GM12873 (cell line): ENCODE measurements around the gene ZSWIM1.

Experiments used
- TF ChIP-seq, protein P1 (sequence below): IDR thresholded peaks from 2 replicates; pipeline ENCODE4 v1.5.1; 2012; ENCODE audit warnings: low read depth, mild to moderate bottlenecking, moderate library complexity, low read length, control low read depth; ENCODE audit not compliant: insufficient read depth; ENCODE audit errors: missing control alignments

The ZSWIM1 gene

DNA sequence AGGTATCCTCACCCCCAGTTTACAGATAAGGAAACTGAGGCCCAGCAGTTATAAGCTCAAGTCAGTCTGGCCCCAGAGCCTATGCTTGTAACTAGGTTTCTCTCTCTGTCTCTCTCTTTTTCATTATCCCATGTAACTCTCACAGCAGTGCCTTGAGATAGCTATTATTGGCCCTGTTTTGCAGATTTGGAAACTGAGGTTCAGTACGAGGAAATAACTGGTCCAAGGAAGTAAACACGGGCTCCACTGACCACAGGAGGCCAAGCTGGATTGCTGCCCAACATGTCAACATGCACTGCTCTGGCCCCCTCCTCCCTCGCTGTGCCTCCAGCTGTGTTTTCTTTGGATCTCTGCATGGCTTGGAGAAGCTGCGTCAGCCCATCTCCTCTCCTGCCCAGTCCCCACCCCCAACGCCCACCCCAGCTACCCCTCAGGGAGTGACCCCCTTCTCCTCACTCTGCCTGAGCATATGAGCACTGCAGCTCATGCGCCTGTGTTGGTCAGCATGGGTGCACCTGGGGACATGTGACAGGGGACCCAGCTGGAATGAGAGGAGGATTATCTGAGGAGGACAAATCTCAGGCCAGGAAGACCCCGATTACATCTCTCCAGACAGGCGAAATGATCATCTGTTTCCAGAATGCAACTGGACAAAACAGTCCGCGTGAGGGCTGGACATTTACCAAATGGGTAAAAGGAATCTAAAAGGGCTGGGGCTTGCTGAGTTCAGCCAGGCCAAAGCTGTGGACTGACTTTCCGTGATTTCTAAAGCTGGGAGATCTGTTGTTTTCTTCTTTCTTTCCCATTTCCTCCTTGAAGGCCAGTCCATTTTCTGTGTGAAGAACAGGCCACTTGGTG, 38.7 kb downstream of the ZSWIM1 start:
- TF ChIP-seq, protein P1, sequence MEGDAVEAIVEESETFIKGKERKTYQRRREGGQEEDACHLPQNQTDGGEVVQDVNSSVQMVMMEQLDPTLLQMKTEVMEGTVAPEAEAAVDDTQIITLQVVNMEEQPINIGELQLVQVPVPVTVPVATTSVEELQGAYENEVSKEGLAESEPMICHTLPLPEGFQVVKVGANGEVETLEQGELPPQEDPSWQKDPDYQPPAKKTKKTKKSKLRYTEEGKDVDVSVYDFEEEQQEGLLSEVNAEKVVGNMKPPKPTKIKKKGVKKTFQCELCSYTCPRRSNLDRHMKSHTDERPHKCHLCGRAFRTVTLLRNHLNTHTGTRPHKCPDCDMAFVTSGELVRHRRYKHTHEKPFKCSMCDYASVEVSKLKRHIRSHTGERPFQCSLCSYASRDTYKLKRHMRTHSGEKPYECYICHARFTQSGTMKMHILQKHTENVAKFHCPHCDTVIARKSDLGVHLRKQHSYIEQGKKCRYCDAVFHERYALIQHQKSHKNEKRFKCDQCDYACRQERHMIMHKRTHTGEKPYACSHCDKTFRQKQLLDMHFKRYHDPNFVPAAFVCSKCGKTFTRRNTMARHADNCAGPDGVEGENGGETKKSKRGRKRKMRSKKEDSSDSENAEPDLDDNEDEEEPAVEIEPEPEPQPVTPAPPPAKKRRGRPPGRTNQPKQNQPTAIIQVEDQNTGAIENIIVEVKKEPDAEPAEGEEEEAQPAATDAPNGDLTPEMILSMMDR = no peak

DNA sequence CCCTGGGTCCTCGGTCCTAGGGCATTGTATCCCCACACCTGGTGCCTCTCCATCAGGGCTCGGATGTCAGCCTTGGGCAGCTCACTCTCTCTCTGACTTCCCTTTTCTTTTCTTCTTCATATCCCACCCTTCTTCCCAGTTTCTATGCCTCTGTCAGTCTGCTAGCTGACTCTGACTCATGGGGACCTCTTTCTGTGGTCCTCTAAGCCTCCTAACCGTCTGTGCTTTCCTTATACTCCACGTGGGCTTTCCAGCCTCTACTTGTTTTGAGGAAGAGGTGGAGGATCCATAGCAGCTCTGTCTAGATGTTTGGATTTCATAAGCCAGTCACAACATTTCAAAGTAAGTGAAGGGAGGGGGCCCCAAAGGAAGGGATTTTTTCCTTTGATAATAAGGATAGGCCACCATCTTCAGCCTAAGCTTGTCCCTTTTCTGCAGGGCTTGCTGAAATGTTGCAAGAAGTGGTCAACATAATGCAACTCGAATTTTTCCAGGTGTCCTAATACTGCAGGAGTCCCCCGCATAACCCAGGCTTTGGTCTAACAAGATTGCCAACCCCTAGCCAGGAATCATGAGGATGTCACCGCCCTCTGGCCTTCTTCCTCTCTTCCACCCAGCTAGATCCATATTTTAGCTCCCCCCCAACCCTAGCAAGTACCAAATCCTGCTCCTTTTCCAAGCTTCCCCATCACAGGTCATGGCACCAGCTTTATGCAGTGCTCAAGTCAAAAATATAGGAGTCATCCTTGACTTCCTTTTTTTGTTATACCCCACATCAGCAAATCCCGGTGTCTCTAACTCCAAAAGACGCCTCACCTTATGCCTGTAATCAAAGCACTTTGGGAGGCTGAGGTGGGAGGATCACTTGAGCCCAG, 39.7 kb downstream of the ZSWIM1 start:
- TF ChIP-seq, protein P1 = no peak

DNA sequence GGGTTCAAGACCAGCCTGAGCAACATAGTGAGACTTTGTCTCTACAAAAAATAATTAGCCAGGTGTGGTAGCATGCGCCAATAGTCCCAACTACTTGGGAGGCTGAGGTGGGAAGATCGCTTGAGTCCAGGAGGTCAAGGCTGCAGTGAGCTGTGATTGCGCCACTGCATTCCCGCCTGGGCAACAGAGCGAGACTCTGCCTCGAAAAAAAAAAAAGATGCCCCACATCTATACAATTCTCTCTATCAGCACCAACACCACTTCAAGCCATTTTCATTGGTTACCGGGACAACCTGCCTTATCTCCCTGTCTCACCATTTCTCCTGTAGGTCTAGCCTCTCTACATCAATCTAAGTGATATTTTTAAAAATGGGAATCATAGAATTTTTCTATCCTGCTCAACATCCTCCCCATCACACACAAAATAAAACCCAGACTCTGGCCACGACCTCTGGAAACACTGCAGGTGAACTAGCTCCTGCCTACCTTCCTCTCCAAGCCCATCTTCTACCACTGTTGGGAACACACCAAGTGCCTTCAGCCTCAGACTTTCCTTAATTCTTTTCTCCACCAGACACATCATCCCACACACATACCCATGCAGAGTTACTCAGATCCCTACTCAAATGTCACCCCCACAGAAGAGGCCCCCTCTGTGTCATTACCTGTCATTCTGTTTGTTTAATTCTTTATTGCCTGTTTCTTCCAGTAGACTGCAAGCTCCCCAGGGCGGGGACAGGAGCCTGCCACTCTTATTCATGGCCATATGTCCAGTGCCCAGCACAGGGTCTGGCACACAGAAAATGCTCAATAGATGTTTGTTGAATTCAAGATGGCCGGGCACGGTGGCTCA, 40.5 kb downstream of the ZSWIM1 start:
- TF ChIP-seq, protein P1 = no peak

DNA sequence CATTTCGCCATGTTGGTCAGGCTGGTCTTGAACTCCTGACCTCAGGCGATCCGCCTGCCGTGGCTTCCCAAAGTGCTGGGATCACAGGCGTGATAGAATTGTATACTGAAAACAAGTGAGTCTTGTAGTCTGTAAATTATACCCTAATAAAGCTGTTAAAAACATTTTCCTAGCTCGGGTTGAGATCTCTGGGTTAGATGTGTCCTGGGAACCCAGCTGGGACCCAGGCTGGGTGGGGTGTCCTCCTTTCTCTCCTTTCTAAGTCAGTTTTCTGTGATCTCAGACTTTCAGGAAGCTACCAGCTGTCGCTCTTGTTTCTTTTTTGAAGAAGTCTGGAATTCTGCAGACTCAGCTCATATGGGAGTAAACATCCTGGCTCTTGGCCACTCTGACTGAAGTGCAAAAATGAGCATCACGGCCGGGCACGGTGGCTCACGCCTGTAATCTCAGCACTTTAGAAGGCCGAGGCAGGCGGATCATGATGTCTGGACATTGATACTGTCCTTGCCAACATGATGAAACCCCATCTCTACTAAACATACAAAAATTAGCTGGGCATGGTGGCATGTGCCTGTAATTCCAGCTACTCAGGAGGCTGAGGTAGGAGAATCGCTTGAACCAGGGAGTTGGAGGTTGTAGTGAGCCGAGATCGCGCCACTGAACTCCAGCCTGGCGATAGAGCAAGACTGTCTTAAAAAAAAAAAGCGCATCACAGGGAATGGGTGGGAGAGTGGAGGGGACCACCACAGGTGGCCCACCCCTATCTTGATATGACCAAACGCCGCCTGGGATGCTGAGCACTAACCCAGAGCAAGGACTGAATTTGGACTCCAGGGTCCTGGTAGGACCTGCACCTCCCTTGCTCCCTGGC, 43.6 kb downstream of the ZSWIM1 start:
- TF ChIP-seq, protein P1 = no peak

DNA sequence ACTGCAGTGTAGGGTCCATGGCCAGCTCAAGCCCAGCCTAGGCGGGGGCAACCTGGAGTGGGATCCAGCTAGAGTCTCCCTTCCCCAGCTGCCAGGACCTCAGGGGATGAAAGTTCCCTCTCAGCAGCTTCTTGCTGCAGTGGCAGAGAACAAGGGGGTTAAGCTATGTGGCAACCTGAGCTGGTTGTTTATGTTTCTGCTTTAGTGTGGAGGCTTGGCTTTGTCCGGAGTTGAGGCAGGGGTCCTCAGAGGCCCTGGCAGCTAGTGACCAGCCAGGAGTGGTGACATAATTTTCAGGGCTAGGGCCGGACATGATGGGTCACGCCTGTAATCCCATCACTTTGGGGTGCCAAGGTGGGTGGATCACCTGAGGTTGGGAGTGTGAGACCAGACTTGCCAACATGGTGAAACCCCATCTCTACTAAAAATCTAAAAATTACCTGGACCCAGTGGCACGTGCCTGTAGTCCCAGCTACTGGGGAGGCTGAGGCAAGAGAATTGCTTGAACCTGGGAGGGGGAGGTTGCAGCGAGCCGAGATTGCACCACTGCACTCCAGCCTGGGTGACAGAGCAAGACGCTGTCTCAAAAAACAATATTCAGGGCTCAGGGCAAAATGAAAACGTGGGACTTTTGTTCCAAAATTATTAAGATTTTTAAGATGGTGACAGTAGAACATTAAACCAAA, 44.9 kb downstream of the ZSWIM1 start:
- TF ChIP-seq, protein P1 = no peak

DNA sequence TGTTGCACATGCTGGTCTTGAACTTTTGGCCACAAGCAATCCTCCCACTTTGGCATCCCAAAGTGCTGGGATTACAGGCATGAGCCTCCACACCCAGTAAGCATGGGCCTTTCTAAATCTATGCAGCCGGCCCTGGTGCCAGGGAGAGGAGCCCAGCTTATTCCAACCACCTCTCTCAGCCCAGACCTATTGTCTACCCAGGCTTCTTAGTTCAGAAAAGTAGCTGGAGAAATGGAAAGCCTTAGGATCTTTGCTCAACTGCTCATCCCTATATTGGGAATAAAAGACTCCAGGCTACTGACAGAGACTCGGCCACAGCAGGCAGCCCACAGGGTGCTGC, 45.7 kb downstream of the ZSWIM1 start:
- TF ChIP-seq, protein P1 = no peak
